Osteocyte (in vitro differentiated cells): Measurements from ENCODE around the gene STXBP5L. TPM values are rescaled to one million over a fixed set of nuclear protein-coding genes. Genes with fewer than 3 reads are reported as not detected.

Experiments used
- DNase-seq: peaks from one replicate; pipeline ENCODE4 v3.0.0; 2021; ENCODE audit warnings: mixed read lengths; ENCODE audit not compliant: unreplicated experiment; ENCODE audit errors: extremely low spot score
- H3K27ac Mint-ChIP-seq: one replicate; pipeline ENCODE4 v1.8.0; 2021; ENCODE audit warnings: mild to moderate bottlenecking, mixed read lengths; ENCODE audit not compliant: unreplicated experiment
- H3K27me3 Mint-ChIP-seq: one replicate; pipeline ENCODE4 v1.8.0; 2021; ENCODE audit warnings: mixed read lengths; ENCODE audit not compliant: unreplicated experiment
- H3K36me3 Mint-ChIP-seq: one replicate; pipeline ENCODE4 v1.8.0; 2021; ENCODE audit warnings: mixed read lengths; ENCODE audit not compliant: unreplicated experiment
- H3K4me1 Mint-ChIP-seq: one replicate; pipeline ENCODE4 v1.8.0; 2021; ENCODE audit warnings: mixed read lengths; ENCODE audit not compliant: unreplicated experiment
- H3K4me3 Mint-ChIP-seq: one replicate; pipeline ENCODE4 v1.8.0; 2021; ENCODE audit warnings: mild to moderate bottlenecking, moderate library complexity, mixed read lengths; ENCODE audit not compliant: unreplicated experiment
- H3K9me3 Mint-ChIP-seq: one replicate; pipeline ENCODE4 v1.8.0; 2021; ENCODE audit warnings: mixed read lengths; ENCODE audit not compliant: unreplicated experiment
- CTCF ChIP-seq: fragments of 200-600 bp; sonication (generic); IDR thresholded peaks from 2 replicates; pipeline ENCODE4 v1.5.0; 2021; ENCODE audit warnings: antibody characterized with exemption, mild to moderate bottlenecking, moderate library complexity
- total RNA-seq: library from RNA; stranded (reverse); gene quantifications from 2 replicates; pipeline ENCODE4 v1.2.1, GENCODE V29; 2021

Gene STXBP5L
- total RNA-seq, 1 donor from 2014 or later = not detected

GRCh38 chr3:121232309-121233225 is 324.6 kb downstream of the STXBP5L start:
- Mint-ChIP-seq H3K4me3 (no peak overlapping the region), H3K4me1 (no peaks in the 10 kb centered on the region), H3K27me3 (no peaks in the 10 kb centered on the region), H3K27ac (no peak overlapping the region), H3K36me3 (no peaks in the 10 kb centered on the region), H3K9me3 (no peaks in the 10 kb centered on the region)
- no peak for TF ChIP-seq CTCF
- no peak for DNase-seq

- H3K4me1 Mint-ChIP-seq = no peaks in the 10 kb centered on the region
- no peak overlapping the region for H3K4me3 Mint-ChIP-seq
- no peaks in the 10 kb centered on the region for H3K9me3 Mint-ChIP-seq
- H3K27me3 Mint-ChIP-seq = no peaks in the 10 kb centered on the region
- no peak for DNase-seq
- no peak for TF ChIP-seq CTCF
- no peak overlapping the region for H3K27ac Mint-ChIP-seq
- no peaks in the 10 kb centered on the region for H3K36me3 Mint-ChIP-seq
These were observed 335.2 kb downstream of the STXBP5L start for GRCh38 chr3:121243208-121243607.

GRCh38 chr3:121252676-121253075 is 344.7 kb downstream of the STXBP5L start:
- Mint-ChIP-seq H3K27ac (no peak overlapping the region), H3K27me3 (peaks cover 6% of the 10 kb centered on the region), H3K4me3 (no peak overlapping the region), H3K36me3 (no peaks in the 10 kb centered on the region), H3K9me3 (no peaks in the 10 kb centered on the region), H3K4me1 (no peaks in the 10 kb centered on the region)
- DNase-seq = no peak
- TF ChIP-seq CTCF = no peak

GRCh38 chr3:121269389-121269788 is 361.4 kb downstream of the STXBP5L start:
- no peak overlapping the region for H3K27ac Mint-ChIP-seq
- peaks cover 11% of the 10 kb centered on the region for H3K9me3 Mint-ChIP-seq
- no peak for TF ChIP-seq CTCF
- peaks cover 9% of the 10 kb centered on the region for H3K27me3 Mint-ChIP-seq
- no peaks in the 10 kb centered on the region for H3K36me3 Mint-ChIP-seq
- H3K4me3 Mint-ChIP-seq = no peak overlapping the region
- no peak for DNase-seq
- no peaks in the 10 kb centered on the region for H3K4me1 Mint-ChIP-seq

GRCh38 chr3:121274411-121274810 is 366.4 kb downstream of the STXBP5L start:
- Mint-ChIP-seq H3K4me3 (no peak overlapping the region), H3K9me3 (peaks cover 15% of the 10 kb centered on the region), H3K27me3 (peaks cover 3% of the 10 kb centered on the region), H3K4me1 (no peaks in the 10 kb centered on the region), H3K27ac (no peak overlapping the region), H3K36me3 (no peaks in the 10 kb centered on the region)
- DNase-seq = no peak
- TF ChIP-seq CTCF = no peak
